ENCODE results near the gene NDE1. TPM values are rescaled to one million over a fixed set of nuclear protein-coding genes. Genes with fewer than 3 reads are reported as not detected.
"Not testable (repeated sequence)": the region's sequence is repeated elsewhere in the genome, so short reads cannot be mapped to it uniquely, and the experiment has no call there.

The NDE1 gene
- total and polyA plus RNA-seq, 2 donors = 38.0 to 39.1 TPM

GRCh38 chr16:15677447-15677846, 27.4 kb downstream of the NDE1 start:
- Histone ChIP-seq H3K27ac (ENCODE audit: low read depth) (no peak overlapping the region), H3K4me1 (ENCODE audit: insufficient read depth) (peaks cover 1% of the 10 kb centered on the region), H3K4me3 (ENCODE audit: low read depth, low read length) (no peak overlapping the region), H3K36me3 (ENCODE audit: insufficient read depth) (peaks cover 2% of the 10 kb centered on the region)
- no peak for DNase-seq (ENCODE audit: extremely low spot score)
- WGBS = 99% methylated on average over 5 of the region's 5 CpGs

- no peak overlapping the region for H3K27ac ChIP-seq (ENCODE audit: low read depth)
These were observed 32.1 kb downstream of the NDE1 start for GRCh38 chr16:15682105-15682570.

GRCh38 chr16:15686287-15686686, 36.2 kb downstream of the NDE1 start:
- H3K4me1 ChIP-seq (ENCODE audit: insufficient read depth) = no peaks in the 10 kb centered on the region
- H3K4me3 ChIP-seq (ENCODE audit: low read depth, low read length) = no peak overlapping the region
- no peak for DNase-seq (ENCODE audit: extremely low spot score)
- no peak overlapping the region for H3K27ac ChIP-seq (ENCODE audit: low read depth)
- WGBS = 94% methylated on average over 2 of the region's 2 CpGs
- H3K36me3 ChIP-seq (ENCODE audit: insufficient read depth) = no peaks in the 10 kb centered on the region

More at GRCh38 chr16:15682105-15682570, 32.1 kb downstream of the NDE1 start:
- H3K36me3 ChIP-seq (ENCODE audit: insufficient read depth) = peaks cover 2% of the 10 kb centered on the region
- no peak for DNase-seq (ENCODE audit: extremely low spot score)
- WGBS = 59% methylated on average over 7 of the region's 7 CpGs
- H3K4me3 ChIP-seq (ENCODE audit: low read depth, low read length) = no peak overlapping the region
- H3K4me1 ChIP-seq (ENCODE audit: insufficient read depth) = no peaks in the 10 kb centered on the region

- DNase-seq (ENCODE audit: extremely low spot score) = no peak
- H3K4me1 ChIP-seq (ENCODE audit: insufficient read depth) = no peaks in the 10 kb centered on the region
- WGBS = 98% methylated on average over 3 of the region's 3 CpGs
- no peaks in the 10 kb centered on the region for H3K36me3 ChIP-seq (ENCODE audit: insufficient read depth)
- H3K27ac ChIP-seq (ENCODE audit: low read depth) = no peak overlapping the region
- no peak overlapping the region for H3K4me3 ChIP-seq (ENCODE audit: low read depth, low read length)
These were observed 39.2 kb downstream of the NDE1 start for GRCh38 chr16:15689290-15689689.

- H3K4me1 ChIP-seq (ENCODE audit: insufficient read depth) = no peaks in the 10 kb centered on the region
- WGBS = 80% methylated on average over 3 of the region's 3 CpGs
- H3K4me3 ChIP-seq (ENCODE audit: low read depth, low read length) = no peak overlapping the region
- no peak for DNase-seq (ENCODE audit: extremely low spot score)
- no peaks in the 10 kb centered on the region for H3K36me3 ChIP-seq (ENCODE audit: insufficient read depth)
- H3K27ac ChIP-seq (ENCODE audit: low read depth) = no peak overlapping the region
These were observed 40.3 kb downstream of the NDE1 start for GRCh38 chr16:15690296-15690695.

- DNase-seq (ENCODE audit: extremely low spot score) = no peak
- H3K36me3 ChIP-seq (ENCODE audit: insufficient read depth) = no peaks in the 10 kb centered on the region
- H3K27ac ChIP-seq (ENCODE audit: low read depth) = no peak overlapping the region
- WGBS = 92% methylated on average over 10 of the region's 10 CpGs
- H3K4me3 ChIP-seq (ENCODE audit: low read depth, low read length) = no peak overlapping the region
- no peaks in the 10 kb centered on the region for H3K4me1 ChIP-seq (ENCODE audit: insufficient read depth)
These were observed 41.0 kb downstream of the NDE1 start for GRCh38 chr16:15691046-15691445.

GRCh38 chr16:15692508-15692907, 42.5 kb downstream of the NDE1 start:
- H3K4me3 ChIP-seq (ENCODE audit: low read depth, low read length); DNase-seq (ENCODE audit: extremely low spot score); H3K4me1 ChIP-seq (ENCODE audit: insufficient read depth); H3K27ac ChIP-seq (ENCODE audit: low read depth); H3K36me3 ChIP-seq (ENCODE audit: insufficient read depth): not testable (repeated sequence)
- 98% methylated on average over 1 of the region's 1 CpG for WGBS

GRCh38 chr16:15694499-15694898, 44.5 kb downstream of the NDE1 start:
- H3K4me1 ChIP-seq (ENCODE audit: insufficient read depth) = no peaks in the 10 kb centered on the region
- H3K27ac ChIP-seq (ENCODE audit: low read depth) = no peak overlapping the region
- 90% methylated on average over 5 of the region's 5 CpGs for WGBS
- H3K36me3 ChIP-seq (ENCODE audit: insufficient read depth) = peaks cover 7% of the 10 kb centered on the region
- no peak overlapping the region for H3K4me3 ChIP-seq (ENCODE audit: low read depth, low read length)
- DNase-seq (ENCODE audit: extremely low spot score) = no peak

- Histone ChIP-seq H3K4me3 (ENCODE audit: low read depth, low read length) (no peak overlapping the region), H3K4me1 (ENCODE audit: insufficient read depth) (no peaks in the 10 kb centered on the region), H3K36me3 (ENCODE audit: insufficient read depth) (peaks cover 9% of the 10 kb centered on the region), H3K27ac (ENCODE audit: low read depth) (no peak overlapping the region)
- no peak for DNase-seq (ENCODE audit: extremely low spot score)
- WGBS = 96% methylated on average over 12 of the region's 12 CpGs
These were observed 49.8 kb downstream of the NDE1 start for GRCh38 chr16:15699819-15700218.

- Histone ChIP-seq H3K4me3 (ENCODE audit: low read depth, low read length) (no peak overlapping the region), H3K27ac (ENCODE audit: low read depth) (no peak overlapping the region), H3K36me3 (ENCODE audit: insufficient read depth) (peaks cover 9% of the 10 kb centered on the region), H3K4me1 (ENCODE audit: insufficient read depth) (no peaks in the 10 kb centered on the region)
- WGBS = 64% methylated on average over 6 of the region's 6 CpGs
- DNase-seq (ENCODE audit: extremely low spot score) = no peak
These were observed 51.3 kb downstream of the NDE1 start for GRCh38 chr16:15701367-15701766.

- 49% methylated on average over 11 of the region's 11 CpGs for whole genome bisulfite sequencing
- H3K4me3 ChIP-seq (ENCODE audit: low read depth, low read length) = no peak overlapping the region
- H3K36me3 ChIP-seq (ENCODE audit: insufficient read depth) = peaks cover 5% of the 10 kb centered on the region
- H3K27ac ChIP-seq (ENCODE audit: low read depth) = no peak overlapping the region
- DNase-seq (ENCODE audit: extremely low spot score) = no peak
- no peaks in the 10 kb centered on the region for H3K4me1 ChIP-seq (ENCODE audit: insufficient read depth)
These were observed 52.2 kb downstream of the NDE1 start for GRCh38 chr16:15701975-15702970.

GRCh38 chr16:15703029-15703736, 53.1 kb downstream of the NDE1 start:
- Histone ChIP-seq H3K36me3 (ENCODE audit: insufficient read depth) (peaks cover 5% of the 10 kb centered on the region), H3K4me3 (ENCODE audit: low read depth, low read length) (no peak overlapping the region), H3K27ac (ENCODE audit: low read depth) (no peak overlapping the region), H3K4me1 (ENCODE audit: insufficient read depth) (no peaks in the 10 kb centered on the region)
- WGBS = 68% methylated on average over 14 of the region's 14 CpGs
- no peak for DNase-seq (ENCODE audit: extremely low spot score)

- Histone ChIP-seq H3K4me1 (ENCODE audit: insufficient read depth) (no peaks in the 10 kb centered on the region), H3K4me3 (ENCODE audit: low read depth, low read length) (no peak overlapping the region), H3K36me3 (ENCODE audit: insufficient read depth) (peaks cover 2% of the 10 kb centered on the region), H3K27ac (ENCODE audit: low read depth) (no peak overlapping the region)
- 62% methylated on average over 8 of the region's 8 CpGs for WGBS
- no peak for DNase-seq (ENCODE audit: extremely low spot score)
These were observed 54.5 kb downstream of the NDE1 start for GRCh38 chr16:15704545-15704987.

All from urinary bladder (tissue), 4 donors.